Activated T-cell treated with anti-CD3 and anti-CD28 coated beads, Interleukin-2, amount 50 U/mL, for 4 hours (primary cell): ENCODE results near the gene DRC7. TPM values are rescaled to one million over a fixed set of nuclear protein-coding genes. Genes with fewer than 3 reads are reported as not detected.

Experiments used
- ATAC-seq, 2 donors: fragments of 200-7000 bp; cut with Tn5 transposase; one replicate each; pipeline ENCODE4 v1.10.0; 2021
- DNase-seq: peaks from one replicate; pipeline ENCODE4 v3.0.0-alpha.2; 2020
- H3K27me3 Mint-ChIP-seq: one replicate; pipeline ENCODE4 v1.8.0; 2021; ENCODE audit warnings: low read depth, mixed read lengths
- H3K36me3 Mint-ChIP-seq: one replicate; pipeline ENCODE4 v1.8.0; 2022; ENCODE audit warnings: mixed read lengths; ENCODE audit not compliant: insufficient read depth
- H3K4me1 Mint-ChIP-seq: one replicate; pipeline ENCODE4 v1.8.0; 2021; ENCODE audit warnings: low read depth, mixed read lengths
- H3K4me3 Mint-ChIP-seq: one replicate; pipeline ENCODE4 v1.8.0; 2021; ENCODE audit warnings: mild to moderate bottlenecking, moderate library complexity, mixed read lengths
- H3K9me3 Mint-ChIP-seq: one replicate; pipeline ENCODE4 v1.8.0; 2021; ENCODE audit warnings: mixed read lengths
- total RNA-seq, 3 donors: library from RNA; stranded (reverse); gene quantifications; one replicate each; pipeline ENCODE4 v1.2.1, GENCODE V29; 2021

DRC7 gene
- total RNA-seq, 3 donors from 2014 or later = not detected

DNA sequence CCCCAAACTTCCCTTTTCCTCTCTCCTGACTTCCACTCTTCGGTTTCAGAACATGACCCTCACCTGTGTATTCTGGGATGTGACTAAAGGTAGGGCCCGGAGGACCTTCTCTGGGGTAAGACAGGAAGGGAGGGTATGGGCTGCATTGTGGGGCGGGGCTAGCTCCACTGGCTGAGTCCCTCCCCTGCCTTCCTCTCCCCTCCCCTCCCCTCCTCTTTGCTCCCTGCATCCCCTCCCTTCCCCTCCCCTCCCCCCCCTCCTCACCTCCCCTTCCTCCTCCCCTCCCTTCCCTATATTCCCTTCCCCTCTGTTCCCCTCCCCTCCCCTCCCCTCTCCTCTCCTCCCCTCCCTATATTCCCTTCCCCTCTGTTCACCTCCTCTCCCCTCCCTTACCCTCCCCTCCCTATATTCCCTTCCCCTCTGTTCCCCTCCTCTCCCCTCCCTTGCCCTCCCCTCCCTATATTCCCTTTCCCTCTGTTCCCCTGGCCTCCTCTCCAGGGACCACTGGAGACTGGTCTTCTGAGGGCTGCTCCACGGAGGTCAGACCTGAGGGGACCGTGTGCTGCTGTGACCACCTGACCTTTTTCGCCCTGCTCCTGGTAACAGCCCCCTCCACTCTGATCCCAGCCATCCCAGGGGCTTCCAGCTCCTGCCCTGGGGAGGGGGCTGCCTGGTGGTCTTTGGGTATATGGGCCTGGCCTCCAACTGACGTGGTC is 14.7 kb upstream of the DRC7 start:
- no peaks in the 10 kb centered on the region for H3K36me3 Mint-ChIP-seq
- ATAC-seq (no peak), DNase-seq (no peak)
- no peaks in the 10 kb centered on the region for H3K4me1 Mint-ChIP-seq
- H3K4me3 Mint-ChIP-seq = no peak overlapping the region
- no peaks in the 10 kb centered on the region for H3K9me3 Mint-ChIP-seq
- no peaks in the 10 kb centered on the region for H3K27me3 Mint-ChIP-seq

DNA sequence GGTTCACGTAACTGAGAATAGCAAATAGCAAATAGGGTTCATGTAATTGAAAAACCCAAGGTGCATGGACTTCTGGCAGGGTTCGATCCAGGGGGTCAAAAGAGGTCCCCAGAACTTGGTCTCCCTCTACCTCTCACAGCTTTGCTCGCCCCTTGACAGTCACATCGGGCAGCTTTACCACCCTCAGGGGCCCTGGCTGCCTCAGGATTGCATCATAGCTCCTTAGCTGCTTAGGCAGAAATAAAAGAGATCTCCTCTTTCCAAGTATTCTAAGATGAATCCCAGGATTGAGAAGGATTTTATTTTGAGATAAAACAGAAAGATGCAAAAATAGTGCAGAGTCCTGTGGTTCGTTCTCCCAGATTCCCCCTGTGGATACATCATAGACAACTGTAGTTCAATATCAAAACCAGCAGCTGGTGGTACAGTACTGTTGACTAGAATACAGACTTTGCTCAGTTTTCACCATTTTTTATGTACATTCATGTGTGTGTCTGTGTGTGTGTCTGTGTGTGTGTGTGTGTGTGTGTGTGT is 13.7 kb upstream of the DRC7 start:
- Mint-ChIP-seq H3K27me3 (no peaks in the 10 kb centered on the region), H3K36me3 (no peaks in the 10 kb centered on the region), H3K4me3 (no peak overlapping the region), H3K4me1 (no peaks in the 10 kb centered on the region), H3K9me3 (no peaks in the 10 kb centered on the region)
- no peak for ATAC-seq
- no peak for DNase-seq

DNA sequence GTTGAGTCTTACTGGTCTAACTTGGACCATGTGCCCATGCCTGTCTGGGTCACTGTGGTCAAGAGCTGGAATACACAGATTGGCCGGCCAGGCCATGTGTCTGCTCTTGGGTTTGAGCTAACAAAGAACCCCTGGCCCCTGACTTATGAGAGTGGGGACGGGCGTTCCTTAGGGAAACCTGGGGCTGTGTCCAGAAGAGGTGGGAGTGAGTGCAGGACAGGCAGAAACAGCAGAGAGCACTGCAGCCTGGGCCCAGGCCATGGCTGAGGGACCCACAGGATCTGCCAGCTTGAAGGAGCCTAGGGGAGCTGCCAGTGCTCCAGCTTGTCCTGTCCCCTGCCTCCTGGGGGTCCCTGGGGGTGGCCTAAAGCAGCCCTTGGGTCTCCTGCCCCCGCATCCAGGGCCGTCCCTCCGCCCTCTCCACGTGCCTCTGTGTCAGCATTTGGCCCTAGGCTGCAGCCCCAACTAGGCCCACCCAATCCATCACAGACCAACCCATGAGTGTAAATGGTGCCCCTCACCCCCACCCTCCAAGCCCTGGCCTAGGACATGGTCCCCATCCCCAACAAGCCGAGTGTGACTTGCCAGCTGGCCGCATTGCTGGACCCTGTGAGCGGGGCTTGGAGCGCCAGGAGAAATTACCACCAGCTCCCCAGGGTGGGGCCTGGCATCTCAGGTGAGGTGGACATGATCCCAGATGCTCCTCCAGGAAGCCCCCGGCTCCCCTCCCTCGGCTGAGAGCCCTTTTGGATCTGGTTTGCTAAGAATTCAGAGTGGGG is 12.5 kb upstream of the DRC7 start:
- no peak for ATAC-seq
- no peaks in the 10 kb centered on the region for H3K4me1 Mint-ChIP-seq

DNA sequence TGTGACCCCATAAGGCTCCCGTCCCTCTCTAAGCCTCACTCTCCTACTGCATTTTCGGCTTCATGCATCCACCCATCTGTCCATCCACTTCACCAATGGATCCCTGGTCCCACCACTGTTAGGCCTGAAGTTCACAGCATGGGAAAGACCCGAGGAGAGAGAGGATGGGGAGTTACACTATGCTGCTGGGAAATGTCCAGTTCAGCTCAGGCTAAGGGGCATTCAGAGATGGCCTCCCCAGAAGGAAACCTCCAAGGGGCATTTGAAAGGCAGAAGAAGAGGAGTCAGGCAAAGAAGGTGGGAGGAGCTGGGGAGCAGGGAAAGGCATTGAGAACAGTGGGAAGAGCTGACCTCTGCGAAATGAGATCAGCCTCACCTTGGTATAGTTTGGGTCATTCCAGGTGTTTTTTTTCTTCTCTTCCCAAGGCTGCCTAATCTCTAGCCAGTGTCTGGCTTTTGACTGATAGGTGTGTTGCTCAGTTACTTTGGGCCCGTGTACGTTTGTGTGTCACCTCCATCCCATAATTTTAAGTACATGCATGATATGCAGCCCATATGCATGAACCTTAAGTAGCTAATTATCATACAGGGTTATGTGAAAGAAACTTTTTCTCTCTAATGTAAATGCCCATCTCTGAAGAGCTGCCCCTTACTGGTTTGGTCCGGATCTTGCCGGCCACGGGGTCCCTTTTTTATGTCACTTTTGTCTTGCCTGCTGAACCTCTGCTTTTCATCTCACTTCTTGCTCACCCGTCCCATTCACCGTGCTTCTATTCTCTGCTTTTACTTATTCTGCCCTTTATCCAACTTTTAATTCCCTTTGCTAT is 11.6 kb upstream of the DRC7 start:
- Mint-ChIP-seq H3K4me1 (no peaks in the 10 kb centered on the region), H3K27me3 (no peaks in the 10 kb centered on the region), H3K9me3 (no peaks in the 10 kb centered on the region), H3K36me3 (no peaks in the 10 kb centered on the region), H3K4me3 (no peak overlapping the region)
- no peak for ATAC-seq
- DNase-seq = no peak

More for the DNA sequence above, 12.5 kb upstream of the DRC7 start:
- no peak for DNase-seq
- Mint-ChIP-seq H3K4me3 (no peak overlapping the region), H3K36me3 (no peaks in the 10 kb centered on the region), H3K9me3 (no peaks in the 10 kb centered on the region), H3K27me3 (no peaks in the 10 kb centered on the region)

DNA sequence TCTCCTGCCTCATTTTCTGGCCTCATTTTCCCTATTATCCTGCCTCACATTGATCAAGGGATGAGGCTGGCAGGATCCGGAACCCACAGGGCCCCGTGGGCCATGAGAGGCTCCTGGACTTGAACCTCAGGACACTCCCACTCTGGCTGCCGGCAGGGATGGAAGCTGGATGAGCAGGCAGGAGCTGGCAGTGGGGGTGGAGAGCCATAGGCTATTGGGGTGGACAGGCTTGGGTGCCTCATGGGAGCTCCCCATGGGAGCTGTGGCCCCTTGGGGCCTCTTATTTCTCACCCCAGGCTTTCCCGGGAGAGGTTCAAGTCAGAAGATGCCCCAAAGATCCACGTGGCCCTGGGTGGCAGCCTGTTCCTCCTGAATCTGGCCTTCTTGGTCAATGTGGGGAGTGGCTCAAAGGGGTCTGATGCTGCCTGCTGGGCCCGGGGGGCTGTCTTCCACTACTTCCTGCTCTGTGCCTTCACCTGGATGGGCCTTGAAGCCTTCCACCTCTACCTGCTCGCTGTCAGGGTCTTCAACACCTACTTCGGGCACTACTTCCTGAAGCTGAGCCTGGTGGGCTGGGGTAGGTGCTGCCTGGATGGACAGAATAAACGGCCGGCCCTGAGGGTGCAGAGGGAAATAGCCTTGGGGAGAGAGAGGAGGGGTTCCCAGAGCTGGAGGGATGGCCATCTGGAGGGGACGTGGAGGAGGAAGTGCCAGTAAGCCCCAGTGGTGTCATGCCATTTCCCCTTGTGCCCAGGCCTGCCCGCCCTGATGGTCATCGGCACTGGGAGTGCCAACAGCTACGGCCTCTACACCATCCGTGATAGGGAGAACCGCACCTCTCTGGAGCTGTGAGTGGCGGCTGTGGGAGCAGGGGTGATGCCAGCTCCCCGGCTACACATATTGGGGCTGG is 10.7 kb upstream of the DRC7 start:
- Mint-ChIP-seq H3K4me3 (no peak overlapping the region), H3K27me3 (no peaks in the 10 kb centered on the region), H3K36me3 (no peaks in the 10 kb centered on the region), H3K4me1 (no peaks in the 10 kb centered on the region), H3K9me3 (no peaks in the 10 kb centered on the region)
- ATAC-seq (no peak), DNase-seq (no peak)

DNA sequence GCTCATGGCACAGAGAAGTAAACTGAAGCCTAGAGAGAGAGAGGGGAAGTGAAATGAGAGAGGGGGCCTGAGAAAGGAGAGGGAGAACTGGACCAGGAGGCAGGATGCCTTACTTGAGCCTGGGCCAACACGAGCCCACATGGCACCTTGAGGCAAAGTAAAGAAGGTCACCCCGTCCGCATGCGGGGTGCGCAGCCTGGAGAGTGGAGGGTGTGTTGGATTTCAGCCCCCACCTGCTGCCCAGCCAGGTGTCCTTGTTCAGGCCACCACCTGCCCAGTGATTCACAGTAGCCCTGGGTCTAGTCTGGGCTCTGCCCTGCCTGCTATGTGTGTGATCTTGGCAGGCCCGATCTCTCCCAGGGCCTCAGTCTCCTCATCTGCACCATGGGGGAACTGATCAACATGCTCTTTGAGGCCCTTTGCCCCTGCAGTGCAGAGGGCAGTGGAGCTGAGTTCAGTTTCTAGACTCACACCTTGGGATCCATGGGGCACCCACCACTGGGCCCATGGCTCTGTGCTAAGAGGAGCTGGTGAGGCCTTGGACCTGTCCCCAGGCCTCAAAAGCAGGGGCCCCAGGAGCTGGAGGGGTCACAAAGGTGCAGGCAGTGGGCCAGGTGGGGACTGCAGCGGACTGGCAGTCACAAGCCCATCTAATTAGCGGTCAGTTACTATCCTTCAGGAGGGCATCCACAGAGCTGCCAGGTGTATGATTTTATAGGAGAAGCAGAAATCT is 9.8 kb upstream of the DRC7 start:
- Mint-ChIP-seq H3K36me3 (no peaks in the 10 kb centered on the region), H3K4me1 (peaks cover 8% of the 10 kb centered on the region), H3K27me3 (no peaks in the 10 kb centered on the region), H3K4me3 (no peak overlapping the region), H3K9me3 (no peaks in the 10 kb centered on the region)
- no peak for DNase-seq
- no peak for ATAC-seq

DNA sequence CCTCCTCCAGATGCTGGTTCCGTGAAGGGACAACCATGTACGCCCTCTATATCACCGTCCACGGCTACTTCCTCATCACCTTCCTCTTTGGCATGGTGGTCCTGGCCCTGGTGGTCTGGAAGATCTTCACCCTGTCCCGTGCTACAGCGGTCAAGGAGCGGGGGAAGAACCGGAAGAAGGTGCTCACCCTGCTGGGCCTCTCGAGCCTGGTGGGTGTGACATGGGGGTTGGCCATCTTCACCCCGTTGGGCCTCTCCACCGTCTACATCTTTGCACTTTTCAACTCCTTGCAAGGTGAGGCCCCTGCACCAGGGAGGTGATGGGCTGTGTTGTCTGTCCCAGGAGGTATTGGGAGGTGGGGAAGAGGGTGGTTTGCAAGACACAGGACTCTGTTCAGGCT is 9.0 kb upstream of the DRC7 start:
- no peaks in the 10 kb centered on the region for H3K27me3 Mint-ChIP-seq
- no peaks in the 10 kb centered on the region for H3K36me3 Mint-ChIP-seq
- no peak overlapping the region for H3K4me3 Mint-ChIP-seq

DNA sequence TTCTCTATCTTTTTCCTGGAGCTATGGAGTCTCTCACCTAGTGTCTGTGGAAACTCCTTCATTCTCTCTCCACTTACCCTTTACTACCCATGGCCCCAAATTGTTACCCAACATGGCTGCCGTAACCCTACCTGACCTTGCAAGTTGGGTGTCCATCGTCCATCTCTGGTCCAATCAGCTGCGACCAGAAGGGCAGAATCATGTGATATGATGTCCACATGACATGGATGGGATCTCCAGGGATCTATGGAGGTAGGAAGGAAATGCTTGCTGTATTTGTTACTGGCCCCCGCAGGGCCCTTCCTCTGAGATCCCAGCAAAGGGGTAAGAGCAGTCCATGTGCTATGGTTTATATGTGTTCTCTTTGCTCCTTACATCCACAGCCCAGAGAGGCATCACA is 8.0 kb upstream of the DRC7 start:
- Mint-ChIP-seq H3K4me1 (peaks cover 18% of the 10 kb centered on the region), H3K27me3 (no peaks in the 10 kb centered on the region), H3K4me3 (no peak overlapping the region), H3K36me3 (no peaks in the 10 kb centered on the region), H3K9me3 (no peaks in the 10 kb centered on the region)
- ATAC-seq (no peak), DNase-seq (no peak)

More for the DNA sequence above, 9.0 kb upstream of the DRC7 start:
- ATAC-seq (no peak), DNase-seq (no peak)
- Mint-ChIP-seq H3K4me1 (peaks cover 17% of the 10 kb centered on the region), H3K9me3 (no peaks in the 10 kb centered on the region)

DNA sequence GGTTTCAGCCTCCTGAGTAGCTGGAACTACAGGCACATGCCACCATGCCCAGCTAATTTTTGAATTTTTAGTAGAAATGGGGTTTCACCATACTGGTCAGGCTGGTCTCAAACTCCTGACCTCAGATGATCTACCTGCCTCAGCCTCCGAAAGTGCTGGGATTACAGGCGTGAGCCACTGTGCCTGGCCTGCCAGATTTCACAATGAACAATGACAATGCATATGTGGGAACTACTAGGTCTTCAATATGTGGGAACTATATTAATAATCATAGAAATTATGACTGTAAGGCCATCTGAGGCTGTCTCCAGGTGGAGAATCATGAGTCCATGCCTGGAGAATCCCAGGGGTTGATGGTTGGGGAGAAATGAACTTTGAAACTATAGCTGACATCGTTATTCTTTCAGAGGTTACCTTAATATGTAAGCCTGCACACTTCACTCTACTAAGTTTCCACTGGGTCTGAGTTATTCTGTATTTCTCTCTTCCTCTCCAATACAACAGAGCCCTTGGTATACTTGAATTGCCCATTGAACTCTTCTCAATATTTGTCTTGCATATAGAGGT is 7.2 kb upstream of the DRC7 start:
- no peak for ATAC-seq
- H3K4me1 Mint-ChIP-seq = peaks cover 18% of the 10 kb centered on the region

DNA sequence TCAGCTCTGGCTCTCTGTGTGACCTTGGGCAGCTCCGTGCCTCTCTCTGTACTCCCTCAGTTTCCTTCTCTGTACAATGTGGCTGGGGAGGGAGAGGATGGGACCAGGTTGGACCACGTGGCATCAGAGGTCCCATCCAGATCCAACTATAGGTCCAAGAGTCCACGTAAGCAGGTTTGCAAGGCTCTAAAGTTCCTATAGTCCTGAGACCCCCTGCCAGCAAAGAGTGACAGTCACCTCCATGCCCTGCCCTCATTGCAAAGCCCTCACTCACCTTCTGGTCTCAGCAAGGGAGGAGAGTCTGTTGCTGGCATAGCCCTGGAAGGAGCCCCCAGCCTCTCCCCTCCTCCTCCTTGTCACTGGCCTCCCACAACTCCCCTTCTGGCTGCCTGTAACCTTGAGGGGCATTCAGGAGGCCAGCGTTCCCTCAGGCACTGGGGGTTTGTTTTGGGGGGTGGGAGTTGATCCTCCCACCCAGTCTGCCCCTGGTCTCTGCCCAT is 6.1 kb upstream of the DRC7 start:
- H3K36me3 Mint-ChIP-seq = no peaks in the 10 kb centered on the region
- H3K9me3 Mint-ChIP-seq = no peaks in the 10 kb centered on the region
- H3K27me3 Mint-ChIP-seq = no peaks in the 10 kb centered on the region
- no peak overlapping the region for H3K4me3 Mint-ChIP-seq
- ATAC-seq = no peak
- peaks cover 18% of the 10 kb centered on the region for H3K4me1 Mint-ChIP-seq
- DNase-seq = no peak

More for the DNA sequence above, 7.2 kb upstream of the DRC7 start:
- Mint-ChIP-seq H3K9me3 (no peaks in the 10 kb centered on the region), H3K36me3 (no peaks in the 10 kb centered on the region), H3K4me3 (no peak overlapping the region), H3K27me3 (no peaks in the 10 kb centered on the region)
- DNase-seq = no peak

DNA sequence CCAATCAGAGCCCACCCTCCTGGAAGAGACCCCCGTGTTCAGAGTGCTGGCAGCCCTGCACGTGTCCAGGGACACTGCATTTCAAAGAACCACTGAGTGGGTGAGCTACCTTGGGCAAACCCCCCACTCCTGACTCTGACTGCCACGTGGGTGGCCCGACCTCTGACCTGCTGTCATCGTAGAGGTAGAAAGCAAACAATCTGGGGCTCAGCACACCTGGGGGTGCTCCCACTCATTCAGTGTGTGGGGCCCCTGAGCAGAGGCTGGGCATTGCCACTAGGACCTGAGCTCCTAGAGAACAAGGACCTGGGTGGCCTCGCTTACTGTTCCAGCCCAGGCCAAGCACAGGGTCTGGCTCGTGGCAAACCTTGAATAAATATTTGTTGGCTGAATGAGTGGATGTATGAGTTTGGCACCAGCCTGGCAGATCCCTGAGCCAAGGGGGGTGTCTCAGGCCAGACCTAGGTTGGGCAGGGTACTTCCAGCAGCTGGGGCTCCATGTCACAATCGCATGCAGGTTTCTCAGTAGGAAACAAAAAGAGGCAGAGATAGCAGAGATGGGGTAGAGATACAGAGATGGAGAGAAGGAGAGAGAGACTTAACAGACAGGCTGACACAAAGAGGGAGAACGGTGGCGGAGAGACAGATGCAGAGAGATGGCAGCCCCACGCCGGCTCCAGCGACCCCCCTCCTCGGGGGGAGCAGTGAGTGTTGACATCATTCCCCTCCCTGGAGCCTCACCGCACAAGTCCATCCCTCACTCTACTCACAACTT is 5.4 kb upstream of the DRC7 start:
- DNase-seq = no peak
- H3K4me3 Mint-ChIP-seq = no peak overlapping the region
- H3K9me3 Mint-ChIP-seq = no peaks in the 10 kb centered on the region
- H3K4me1 Mint-ChIP-seq = peaks cover 18% of the 10 kb centered on the region
- no peaks in the 10 kb centered on the region for H3K36me3 Mint-ChIP-seq
- H3K27me3 Mint-ChIP-seq = no peaks in the 10 kb centered on the region
- no peak for ATAC-seq
